ENCODE results near the gene SCAF8.
"Not testable (repeated sequence)": the region's sequence is repeated elsewhere in the genome, so short reads cannot be mapped to it uniquely, and the experiment has no call there.

SCAF8 gene

GRCh38 chr6:154737424-154737823, 4.2 kb downstream of the SCAF8 start:
- DNase-seq, result no peak

- DNase-seq, result no peak
Measured at GRCh38 chr6:154738551-154738961, 5.3 kb downstream of the SCAF8 start.

- no peak for DNase-seq
Measured at GRCh38 chr6:154740658-154741057, 7.4 kb downstream of the SCAF8 start.

- no peak for DNase-seq
Measured at GRCh38 chr6:154742891-154743290, 9.7 kb downstream of the SCAF8 start.

- DNase-seq, result not testable (repeated sequence)
Measured at GRCh38 chr6:154744029-154744745, 11.0 kb downstream of the SCAF8 start.

GRCh38 chr6:154745243-154745642, 12.0 kb downstream of the SCAF8 start:
- no peak for DNase-seq

- DNase-seq, result no peak
Measured at GRCh38 chr6:154749341-154749740, 16.1 kb downstream of the SCAF8 start.

GRCh38 chr6:154751011-154751800, 18.0 kb downstream of the SCAF8 start:
- no peak for DNase-seq

GRCh38 chr6:154752022-154752421, 18.8 kb downstream of the SCAF8 start:
- DNase-seq, result no peak

- no peak for DNase-seq
Measured at GRCh38 chr6:154754152-154754551, 20.9 kb downstream of the SCAF8 start.

- DNase-seq, result no peak
Measured at GRCh38 chr6:154757352-154758050, 24.3 kb downstream of the SCAF8 start.

GRCh38 chr6:154758125-154758524, 24.9 kb downstream of the SCAF8 start:
- DNase-seq, result no peak

GRCh38 chr6:154763650-154764049, 30.4 kb downstream of the SCAF8 start:
- no peak for DNase-seq

GRCh38 chr6:154765273-154765672, 32.1 kb downstream of the SCAF8 start:
- DNase-seq, result no peak

- DNase-seq, result no peak
Measured at GRCh38 chr6:154766288-154766687, 33.1 kb downstream of the SCAF8 start.

- DNase-seq, result no peak
Measured at GRCh38 chr6:154767003-154767723, 33.9 kb downstream of the SCAF8 start.

GRCh38 chr6:154768280-154768679, 35.1 kb downstream of the SCAF8 start:
- DNase-seq, result no peak

- DNase-seq, result no peak
Measured at GRCh38 chr6:154773610-154774089, 40.4 kb downstream of the SCAF8 start.

GRCh38 chr6:154779157-154779556, 45.9 kb downstream of the SCAF8 start:
- not testable (repeated sequence) for DNase-seq

- no peak for DNase-seq
Measured at GRCh38 chr6:154782193-154782592, 49.0 kb downstream of the SCAF8 start.

GRCh38 chr6:154783229-154783628, 50.0 kb downstream of the SCAF8 start:
- DNase-seq, result no peak

GRCh38 chr6:154785075-154785474, 51.9 kb downstream of the SCAF8 start:
- no peak for DNase-seq

Measured in NCI-H2081 (cell line).